Uterus (tissue), 4 donors: Measurements from ENCODE around the gene CHST8. TPM values are rescaled to one million over a fixed set of nuclear protein-coding genes. Genes with fewer than 3 reads are reported as not detected.

ENCODE experiments used
- DNase-seq, 2 donors: peaks; one replicate each; pipeline ENCODE4 v3.0.0-alpha.2; 2019 to 2020
- H3K27ac ChIP-seq, 2 donors: fragments of 200-600 bp; sonication (generic); 1 replicate in 1 of 2; 2 replicates in 1 of 2; pipeline ENCODE4 v1.5.1; 2016 to 2018
- H3K27me3 ChIP-seq, 2 donors: fragments of 200-600 bp; sonication (generic); one replicate each; pipeline ENCODE4 v1.5.1; 2018 to 2019; ENCODE audit warnings: control low read depth in 1 of 2
- H3K36me3 ChIP-seq, 2 donors: fragments of 200-600 bp; sonication (generic); one replicate each; pipeline ENCODE4 v1.5.1; 2019; ENCODE audit warnings: control low read depth in 1 of 2
- H3K4me1 ChIP-seq, 2 donors: fragments of 200-600 bp; sonication (generic); one replicate each; pipeline ENCODE4 v1.5.1; 2018 to 2019; ENCODE audit warnings: control low read depth in 1 of 2
- H3K4me3 ChIP-seq, 2 donors: fragments of 200-600 bp; sonication (generic); 1 replicate in 1 of 2; 2 replicates in 1 of 2; pipeline ENCODE4 v1.5.1; 2018 to 2019; ENCODE audit warnings: mild to moderate bottlenecking in 1 of 2
- H3K9me3 ChIP-seq, 2 donors: fragments of 200-600 bp; sonication (generic); one replicate each; pipeline ENCODE4 v1.5.1; 2019; ENCODE audit warnings: control low read depth in 1 of 2
- CTCF ChIP-seq, 4 experiments: fragments of 200-600 bp in 2 of 4; fragments of 450-650 bp in 2 of 4; sonication (generic) in 2 of 4; IDR thresholded peaks; one replicate each; pipeline ENCODE4 v1.5.1; 2016 to 2019; ENCODE audit warnings: antibody characterized with exemption in 4 of 4, mild to moderate bottlenecking in 2 of 4, moderate library complexity in 1 of 4
- POLR2A ChIP-seq, 2 donors: fragments of 450-650 bp; IDR thresholded peaks; one replicate each; pipeline ENCODE4 v1.6.1; 2016; ENCODE audit warnings: antibody characterized with exemption in 2 of 2, mild to moderate bottlenecking in 1 of 2, moderate library complexity in 1 of 2
- intact Hi-C: fragments of 100-400 bp; cut with DNase I; formaldehyde crosslinking; loops from one replicate; pipeline ENCODE4 v1.15.1; 2023; ENCODE audit warnings: low total_unique reads
- total RNA-seq, 4 donors: library from RNA; depleted of rRNA in 3 of 4; stranded (reverse); fragments of >200 nt in 3 of 4; gene quantifications; one replicate each; pipeline versions ENCODE4 v1.1.0 to v1.2.4, GENCODE V29; 2014 to 2023
- donor health status: DM: yes; HTN: yes; CAD: no.

The CHST8 gene
- total RNA-seq, 4 donors from 2014 or later, result 0.26 to 0.95 (median 0.69) TPM; not detected in 1

GRCh38 chr19:33799476-33799875 is 177.7 kb downstream of the CHST8 start:
- Histone ChIP-seq H3K4me1 (peaks cover 0 to 13% of the 10 kb centered on the region in 2 donors), H3K27ac (peak overlapping the region; percentile 93 to 98), H3K27me3 (no peaks in the 10 kb centered on the region), H3K36me3 (no peaks in the 10 kb centered on the region), H3K4me3 (no peak overlapping the region), H3K9me3 (no peaks in the 10 kb centered on the region)
- DNase-seq, result no peak
- intact Hi-C loops, result no loop called here
- TF ChIP-seq CTCF (IDR thresholded peaks at IDR 0.05) (no peak), POLR2A (IDR thresholded peaks at IDR 0.05) (no peak)

GRCh38 chr19:33800012-33800680 is 178.4 kb downstream of the CHST8 start:
- TF ChIP-seq POLR2A (IDR thresholded peaks at IDR 0.05) (no peak), CTCF (IDR thresholded peaks at IDR 0.05) (no peak)
- H3K9me3 ChIP-seq, result no peaks in the 10 kb centered on the region
- H3K4me3 ChIP-seq, result no peak overlapping the region
- intact Hi-C loops, result no loop called here
- DNase-seq, result no peak
- H3K36me3 ChIP-seq, result no peaks in the 10 kb centered on the region
- no peak overlapping the region for H3K27ac ChIP-seq
- no peaks in the 10 kb centered on the region for H3K27me3 ChIP-seq
- peaks cover 0 to 10% of the 10 kb centered on the region in 2 donors for H3K4me1 ChIP-seq

GRCh38 chr19:33801411-33801810 is 179.7 kb downstream of the CHST8 start:
- no peak overlapping the region for H3K4me3 ChIP-seq
- DNase-seq, result no peak
- H3K27ac ChIP-seq, result no peak overlapping the region
- H3K9me3 ChIP-seq, result no peaks in the 10 kb centered on the region
- H3K4me1 ChIP-seq, result peaks cover 0 to 10% of the 10 kb centered on the region in 2 donors
- intact Hi-C loops, result no loop called here
- TF ChIP-seq POLR2A (IDR thresholded peaks at IDR 0.05), result no peak
- TF ChIP-seq CTCF (IDR thresholded peaks at IDR 0.05), result no peak
- H3K36me3 ChIP-seq, result no peaks in the 10 kb centered on the region
- H3K27me3 ChIP-seq, result no peaks in the 10 kb centered on the region

DNA sequence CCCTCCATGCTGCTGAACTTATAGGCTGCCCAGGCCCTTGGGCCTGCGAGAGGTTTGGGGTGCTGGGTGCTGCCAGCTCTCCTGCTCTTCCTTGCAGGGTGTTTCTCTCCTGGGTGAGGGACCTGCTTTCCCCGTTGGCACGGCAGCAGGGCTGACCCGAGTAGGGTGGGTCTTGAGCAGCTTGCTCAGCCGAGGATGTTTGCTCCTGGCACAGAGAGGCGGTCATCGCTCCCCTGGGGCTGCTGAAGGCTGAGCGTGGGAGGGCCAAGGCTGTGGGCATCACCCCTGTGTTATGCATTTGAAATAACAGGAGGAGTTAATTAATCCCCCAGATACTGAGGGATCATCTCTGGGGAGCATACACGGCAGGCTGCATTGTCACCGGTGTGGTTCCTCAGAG is 180.2 kb downstream of the CHST8 start:
- Histone ChIP-seq H3K27ac (no peak overlapping the region), H3K9me3 (no peaks in the 10 kb centered on the region), H3K4me1 (peaks cover 0 to 10% of the 10 kb centered on the region in 2 donors), H3K4me3 (no peak overlapping the region), H3K36me3 (no peaks in the 10 kb centered on the region), H3K27me3 (no peaks in the 10 kb centered on the region)
- intact Hi-C loops, result no loop called here
- DNase-seq, result no peak
- TF ChIP-seq CTCF (IDR thresholded peaks at IDR 0.05) (no peak), POLR2A (IDR thresholded peaks at IDR 0.05) (no peak)

- Histone ChIP-seq H3K9me3 (no peaks in the 10 kb centered on the region), H3K36me3 (no peaks in the 10 kb centered on the region), H3K4me1 (peaks cover 0 to 10% of the 10 kb centered on the region in 2 donors), H3K27ac (no peak overlapping the region), H3K4me3 (no peak overlapping the region), H3K27me3 (no peaks in the 10 kb centered on the region)
- TF ChIP-seq POLR2A (IDR thresholded peaks at IDR 0.05) (no peak), CTCF (IDR thresholded peaks at IDR 0.05) (no peak)
- intact Hi-C loops, result no loop called here
- DNase-seq, result no peak
Observed at GRCh38 chr19:33802801-33803200, 181.0 kb downstream of the CHST8 start.
